ENCODE measurements around the gene PLCD1. TPM values are rescaled to one million over a fixed set of nuclear protein-coding genes. Genes with fewer than 3 reads are reported as not detected.
"Not testable (repeated sequence)": the region's sequence is repeated elsewhere in the genome, so short reads cannot be mapped to it uniquely, and the experiment has no call there.

PLCD1 gene
- 10 to 100 TPM; 25.4 to 29.8 (median 27.1) TPM for total RNA-seq

DNA sequence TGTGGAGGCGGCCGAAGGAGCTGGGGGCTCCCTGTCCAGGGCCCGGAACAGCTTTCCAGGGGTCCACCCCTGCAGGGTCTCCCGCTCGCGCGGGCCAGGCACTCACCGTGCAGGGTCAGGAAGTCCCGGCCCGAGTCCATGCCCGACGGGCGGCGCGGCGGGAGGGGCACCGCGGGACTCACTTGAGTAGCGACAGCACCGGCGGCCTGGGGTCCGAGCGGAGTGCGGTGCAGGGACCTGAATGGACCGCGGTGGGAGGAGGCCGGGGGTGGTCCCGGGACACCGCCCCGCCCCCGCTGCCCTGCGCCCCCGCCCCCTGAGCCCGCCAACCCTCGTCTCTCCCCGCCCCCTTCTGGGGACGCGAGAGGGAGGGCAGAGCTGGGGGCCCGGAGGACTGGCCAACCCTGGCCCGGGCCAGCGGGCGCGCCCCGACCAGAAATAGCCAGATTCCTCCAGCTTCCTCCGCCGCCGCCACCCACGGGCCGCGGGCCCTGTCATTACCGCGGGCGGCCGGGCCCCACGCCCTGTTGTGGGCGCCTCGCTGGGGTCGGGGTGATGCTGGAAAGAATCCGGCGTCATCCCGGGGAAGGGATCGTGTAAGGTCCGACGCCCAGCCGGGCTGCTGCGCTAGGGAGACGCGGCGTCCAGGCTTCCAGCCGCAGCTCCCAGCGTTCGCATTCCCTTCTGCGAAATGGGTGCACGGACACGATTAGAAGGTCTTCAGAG is at the start of gene PLCD1:
Gene PLCD1 (minus strand): TSS at position 243 of the 726 bp plus-strand sequence. CDS start 103 bp downstream, at position 140.
- H3K9me3 ChIP-seq = no peaks in the 10 kb centered on the region
- no peak for TF ChIP-seq EP300 (IDR thresholded peaks at IDR 0.05)
- TF ChIP-seq POLR2A (IDR thresholded peaks at IDR 0.05) = peak; percentile 65 to 69
- TF ChIP-seq, protein P1, sequence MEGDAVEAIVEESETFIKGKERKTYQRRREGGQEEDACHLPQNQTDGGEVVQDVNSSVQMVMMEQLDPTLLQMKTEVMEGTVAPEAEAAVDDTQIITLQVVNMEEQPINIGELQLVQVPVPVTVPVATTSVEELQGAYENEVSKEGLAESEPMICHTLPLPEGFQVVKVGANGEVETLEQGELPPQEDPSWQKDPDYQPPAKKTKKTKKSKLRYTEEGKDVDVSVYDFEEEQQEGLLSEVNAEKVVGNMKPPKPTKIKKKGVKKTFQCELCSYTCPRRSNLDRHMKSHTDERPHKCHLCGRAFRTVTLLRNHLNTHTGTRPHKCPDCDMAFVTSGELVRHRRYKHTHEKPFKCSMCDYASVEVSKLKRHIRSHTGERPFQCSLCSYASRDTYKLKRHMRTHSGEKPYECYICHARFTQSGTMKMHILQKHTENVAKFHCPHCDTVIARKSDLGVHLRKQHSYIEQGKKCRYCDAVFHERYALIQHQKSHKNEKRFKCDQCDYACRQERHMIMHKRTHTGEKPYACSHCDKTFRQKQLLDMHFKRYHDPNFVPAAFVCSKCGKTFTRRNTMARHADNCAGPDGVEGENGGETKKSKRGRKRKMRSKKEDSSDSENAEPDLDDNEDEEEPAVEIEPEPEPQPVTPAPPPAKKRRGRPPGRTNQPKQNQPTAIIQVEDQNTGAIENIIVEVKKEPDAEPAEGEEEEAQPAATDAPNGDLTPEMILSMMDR (IDR thresholded peaks at IDR 0.05) = peak in 1 of 4 experiments; percentile 16
- peak; percentile 69 for TF ChIP-seq POLR2AphosphoS5 (IDR thresholded peaks at IDR 0.05)
- no CpG with 5 or more reads among the region's 75 CpGs for WGBS, 2 donors (ENCODE audit: low coverage in 1 of 2)
- H3K4me1 ChIP-seq = peaks cover 0 to 63% (median 22%) of the 10 kb centered on the region in 3 donors
- H3K36me3 ChIP-seq = no peaks in the 10 kb centered on the region
- peak within 1 kb of the TSS; percentile 62 to 95 (median 92) for H3K27ac ChIP-seq
- peak within 1 kb of the TSS; percentile 43 to 86 for H3K4me3 ChIP-seq
- ATAC-seq = peak; percentile 60
- no peaks in the 10 kb centered on the region for H3K27me3 ChIP-seq

DNA sequence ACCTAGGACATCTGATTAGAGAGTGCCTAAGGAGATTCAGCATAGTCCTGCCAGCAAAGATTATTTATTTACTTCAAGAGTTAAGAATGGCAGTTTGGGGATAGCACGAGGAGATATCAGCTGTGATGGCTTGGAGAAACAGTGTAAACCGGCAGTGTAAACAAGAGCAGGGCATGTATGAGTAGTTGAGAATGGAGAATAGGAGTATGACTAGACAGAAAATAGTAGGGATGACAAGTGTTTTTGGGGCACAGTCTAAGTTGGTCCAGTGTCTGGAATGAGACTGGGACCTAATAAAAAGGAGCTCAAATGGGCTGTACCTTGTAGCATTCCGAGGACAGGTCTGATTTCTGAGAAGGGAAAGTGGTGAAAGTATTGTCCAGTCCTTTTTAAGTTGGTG is 47.6 kb upstream of the PLCD1 start:
- not testable (repeated sequence) for ATAC-seq, H3K4me1 ChIP-seq
- WGBS, 2 donors (ENCODE audit: low coverage in 1 of 2) = 25 to 46% methylated on average over 1 to 2 of the region's 3 CpGs

DNA sequence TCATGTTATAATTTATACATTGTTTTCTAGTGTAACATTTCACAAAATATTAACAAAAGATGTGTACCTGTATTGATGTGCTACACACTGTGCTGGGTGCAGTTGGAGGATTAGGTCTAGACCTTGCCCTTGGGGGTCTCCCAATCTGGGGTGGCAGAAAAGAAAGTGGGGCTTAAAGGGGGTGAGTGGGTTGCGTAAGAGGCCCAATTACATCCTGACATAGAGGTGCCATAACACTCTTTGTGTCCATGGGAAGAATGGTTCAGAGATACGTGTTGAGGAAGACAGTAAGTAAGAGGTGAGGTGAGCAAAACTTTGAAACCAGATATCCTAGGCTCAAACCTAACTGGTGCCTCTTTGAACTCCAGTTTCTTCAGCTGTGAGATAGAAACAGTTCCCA is 40.6 kb upstream of the PLCD1 start:
- no peak overlapping the region for H3K4me3 ChIP-seq
- ATAC-seq = no peak
- no peaks in the 10 kb centered on the region for H3K27me3 ChIP-seq
- no peak for TF ChIP-seq POLR2AphosphoS5 (IDR thresholded peaks at IDR 0.05)
- no peak for TF ChIP-seq POLR2A (IDR thresholded peaks at IDR 0.05)
- TF ChIP-seq EP300 (IDR thresholded peaks at IDR 0.05) = no peak
- TF ChIP-seq, protein P1 (IDR thresholded peaks at IDR 0.05) = no peak
- no peaks in the 10 kb centered on the region for H3K4me1 ChIP-seq
- H3K9me3 ChIP-seq = no peaks in the 10 kb centered on the region
- no peak overlapping the region for H3K27ac ChIP-seq
- H3K36me3 ChIP-seq = no peaks in the 10 kb centered on the region
- WGBS, 2 donors (ENCODE audit: low coverage in 1 of 2) = 51 to 81% methylated on average over 2 of the region's 2 CpGs

More for the DNA sequence above, 47.6 kb upstream of the PLCD1 start:
- H3K27me3 ChIP-seq, H3K27ac ChIP-seq, H3K9me3 ChIP-seq, H3K4me3 ChIP-seq, H3K36me3 ChIP-seq: not testable (repeated sequence)

DNA sequence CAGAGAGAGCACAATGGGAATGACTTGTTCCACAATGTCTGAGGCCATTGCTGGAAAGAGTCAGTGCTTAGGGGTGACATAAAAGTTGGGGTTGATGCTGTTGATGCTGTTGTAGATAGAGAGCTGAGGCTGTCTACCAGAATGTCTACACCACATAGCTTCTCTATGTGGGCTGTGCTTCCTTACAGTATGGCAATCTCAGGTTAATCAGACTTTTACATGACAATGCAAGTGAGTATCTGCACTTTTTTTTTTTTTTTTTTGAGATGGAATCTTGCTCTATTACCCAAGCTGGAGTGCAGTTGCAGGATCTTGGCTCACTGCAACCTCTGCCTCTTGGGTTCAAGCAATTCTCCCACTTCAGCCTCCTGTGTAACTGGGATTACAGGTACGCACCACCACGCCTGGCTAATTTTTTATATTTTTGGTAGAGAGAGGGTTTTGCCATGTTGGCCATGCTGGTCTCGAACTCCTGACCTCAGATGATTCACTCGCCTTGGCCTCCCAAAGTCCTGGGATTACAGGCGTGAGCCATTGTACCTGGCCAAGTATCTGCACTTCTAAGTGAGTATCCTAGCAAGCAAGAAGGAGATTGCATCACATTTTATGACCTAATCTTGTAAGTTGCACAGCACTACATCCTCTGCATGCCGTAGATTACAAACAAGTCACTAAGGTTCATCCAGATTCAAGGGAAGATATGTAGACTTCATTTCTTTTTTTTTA is 38.2 kb upstream of the PLCD1 start:
- ATAC-seq = no peak
- Histone ChIP-seq H3K4me3 (no peak overlapping the region), H3K36me3 (no peaks in the 10 kb centered on the region), H3K4me1 (no peaks in the 10 kb centered on the region), H3K27ac (no peak overlapping the region), H3K27me3 (no peaks in the 10 kb centered on the region), H3K9me3 (no peaks in the 10 kb centered on the region)
- WGBS, 2 donors (ENCODE audit: low coverage in 1 of 2) = 86 to 92% methylated on average over 1 to 6 of the region's 6 CpGs
- TF ChIP-seq POLR2AphosphoS5 (IDR thresholded peaks at IDR 0.05) = no peak
- no peak for TF ChIP-seq EP300 (IDR thresholded peaks at IDR 0.05)
- no peak for TF ChIP-seq POLR2A (IDR thresholded peaks at IDR 0.05)
- TF ChIP-seq, protein P1 (IDR thresholded peaks at IDR 0.05) = no peak

DNA sequence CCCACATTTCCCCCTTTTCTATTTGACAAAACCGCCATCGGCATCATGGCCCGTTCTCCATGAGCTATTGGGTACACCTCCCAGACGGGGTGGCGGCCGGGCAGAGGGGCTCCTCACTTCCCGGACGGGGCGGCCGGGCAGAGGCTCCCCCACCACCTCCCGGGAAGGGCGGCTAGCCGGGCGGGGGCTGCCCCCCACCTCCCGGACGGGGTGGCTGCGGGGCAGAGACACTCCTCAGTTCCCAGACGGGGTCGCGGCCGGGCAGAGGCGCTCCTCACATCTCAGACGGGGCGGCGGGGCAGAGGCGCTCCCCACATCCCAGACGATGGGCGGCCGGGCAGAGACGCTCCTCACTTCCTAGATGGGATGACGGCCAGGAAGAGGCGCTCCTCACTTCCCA is 35.0 kb upstream of the PLCD1 start:
- not testable (repeated sequence) for ATAC-seq, H3K4me3 ChIP-seq

DNA sequence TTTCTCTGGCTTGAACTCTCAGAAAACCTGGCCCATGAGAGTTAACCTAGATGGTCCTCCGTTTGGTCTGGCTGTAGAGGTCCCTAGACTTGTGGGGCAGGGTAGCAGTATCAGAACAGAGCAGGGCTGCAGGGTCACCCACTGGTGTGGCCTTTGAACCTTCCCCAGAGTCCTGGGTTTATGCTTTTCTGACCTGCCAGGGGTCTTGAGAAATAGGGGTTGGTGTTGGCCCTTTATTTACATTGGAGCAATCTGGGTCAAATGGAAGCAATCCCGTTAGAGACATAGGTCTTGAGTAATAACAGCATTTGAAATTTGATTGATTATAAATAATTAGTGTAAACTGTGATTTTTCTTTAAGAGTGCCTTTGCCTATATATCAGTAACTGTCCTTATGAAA is 33.4 kb upstream of the PLCD1 start:
- no peak for ATAC-seq
- 29 to 60% methylated on average over 1 of the region's 2 CpGs for WGBS, 2 donors (ENCODE audit: low coverage in 1 of 2)
- TF ChIP-seq POLR2A (IDR thresholded peaks at IDR 0.05) (no peak), EP300 (IDR thresholded peaks at IDR 0.05) (no peak)
- Histone ChIP-seq H3K36me3 (no peaks in the 10 kb centered on the region), H3K4me1 (no peaks in the 10 kb centered on the region), H3K27ac (no peak overlapping the region), H3K27me3 (no peaks in the 10 kb centered on the region), H3K4me3 (no peak overlapping the region), H3K9me3 (no peaks in the 10 kb centered on the region)

More for the DNA sequence above, 35.0 kb upstream of the PLCD1 start:
- H3K36me3 ChIP-seq, H3K4me1 ChIP-seq, H3K27ac ChIP-seq, H3K9me3 ChIP-seq, H3K27me3 ChIP-seq: not testable (repeated sequence)
- WGBS, 2 donors (ENCODE audit: low coverage in 1 of 2) = 90% methylated on average over 2 of the region's 32 CpGs; no CpG with 5 or more reads in 1 of the 2 donors

All from gastroesophageal sphincter (tissue), 4 donors.